ENCODE results near the gene TMEM11. TPM values are rescaled to one million over a fixed set of nuclear protein-coding genes. Genes with fewer than 3 reads are reported as not detected.
"Not testable (repeated sequence)": the region's sequence is repeated elsewhere in the genome, so short reads cannot be mapped to it uniquely, and the experiment has no call there.

Gene TMEM11
- total RNA-seq, 2 experiments from 2014 or later, result 24.8 to 29.3 TPM

DNA sequence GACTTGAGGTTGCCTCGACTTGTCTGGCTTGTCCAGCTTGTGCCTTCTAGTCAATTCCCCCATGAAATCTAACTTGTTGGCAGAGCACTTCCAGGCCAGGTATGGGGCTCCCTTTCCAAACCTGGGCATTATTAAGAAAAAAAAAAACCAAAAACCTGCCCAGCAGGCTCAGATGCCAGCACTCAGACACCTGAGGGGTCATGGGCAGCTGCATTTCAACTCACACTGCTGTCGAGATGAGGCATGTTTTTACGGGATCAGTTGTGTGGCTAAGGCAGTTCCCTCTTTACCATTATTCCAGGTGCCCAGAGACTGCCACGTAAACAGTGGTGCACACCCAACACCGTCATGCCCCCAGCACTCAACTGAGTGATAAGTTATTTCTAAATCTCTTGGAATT is 17.8 kb downstream of the TMEM11 start:
- Mint-ChIP-seq H3K27me3 (no peaks in the 10 kb centered on the region), H3K27ac (no peak overlapping the region), H3K4me3 (no peak overlapping the region), H3K9me3 (ENCODE audit: low read depth) (no peaks in the 10 kb centered on the region), H3K36me3 (peaks cover 24% of the 10 kb centered on the region), H3K4me1 (peaks cover 24% of the 10 kb centered on the region)
- ATAC-seq (no peak), DNase-seq (no peak)
- CTCF ChIA-PET, result interaction anchor here (1.2 kb wide), 1 partner anchor 17 kb away, joined by 3 read pairs; no protein-coding TSS in a partner anchor

DNA sequence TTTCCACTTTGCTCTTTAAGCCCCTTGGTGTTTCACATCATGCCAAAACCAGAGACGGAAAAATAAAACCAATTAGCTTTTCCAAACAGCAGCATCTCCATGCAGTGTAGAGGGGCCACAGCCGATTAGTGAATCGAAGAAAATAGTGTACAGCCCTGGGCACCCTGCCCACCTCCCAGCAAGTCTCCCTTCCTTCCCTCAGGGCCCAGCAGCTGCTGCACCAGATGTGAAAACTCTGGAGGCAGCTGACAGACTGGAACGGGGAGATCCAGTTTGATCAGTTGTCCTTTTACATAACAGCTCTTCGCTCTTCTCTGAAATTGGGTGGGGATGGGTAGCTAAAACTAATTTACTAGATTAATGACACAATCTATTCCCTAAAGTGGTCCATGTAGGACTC is 19.3 kb downstream of the TMEM11 start:
- DNase-seq, result no peak
- H3K9me3 Mint-ChIP-seq (ENCODE audit: low read depth), result no peaks in the 10 kb centered on the region
- CTCF ChIA-PET, result interaction anchor here (1.3 to 2.5 kb wide), 2 partner anchors 10 to 75 kb away, joined by 3 to 7 read pairs; no protein-coding TSS in a partner anchor
- no peaks in the 10 kb centered on the region for H3K27me3 Mint-ChIP-seq
- H3K4me3 Mint-ChIP-seq, result no peak overlapping the region
- peaks cover 26% of the 10 kb centered on the region for H3K36me3 Mint-ChIP-seq
- H3K4me1 Mint-ChIP-seq, result peaks cover 18% of the 10 kb centered on the region
- no peak overlapping the region for H3K27ac Mint-ChIP-seq
- ATAC-seq, result no peak

DNA sequence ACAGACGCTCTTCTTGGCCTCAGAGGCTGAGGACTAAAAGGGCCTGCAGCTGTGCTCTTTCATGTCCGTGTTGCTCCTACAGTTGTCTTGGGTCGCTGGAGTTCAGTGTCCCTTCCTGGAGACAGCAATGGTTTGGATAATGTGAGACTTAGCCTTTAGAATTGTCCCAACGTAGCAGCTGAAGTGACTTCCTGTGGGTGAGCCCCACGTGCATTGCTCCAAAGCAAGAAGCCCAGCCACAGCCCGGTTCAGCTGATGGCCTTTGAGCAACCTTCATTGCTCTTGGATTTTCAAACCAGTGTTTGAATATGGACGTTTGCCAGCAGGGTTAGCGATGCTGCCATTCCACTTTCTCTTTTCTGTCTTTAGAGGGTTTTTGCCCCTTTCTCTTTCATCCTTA is 19.7 kb downstream of the TMEM11 start:
- Mint-ChIP-seq H3K27me3 (no peaks in the 10 kb centered on the region), H3K4me3 (no peak overlapping the region), H3K27ac (no peak overlapping the region), H3K9me3 (ENCODE audit: low read depth) (no peaks in the 10 kb centered on the region), H3K4me1 (peaks cover 18% of the 10 kb centered on the region), H3K36me3 (peaks cover 26% of the 10 kb centered on the region)
- no peak for DNase-seq
- ATAC-seq, result no peak
- CTCF ChIA-PET, result interaction anchor here (1.3 to 2.5 kb wide), 2 partner anchors 9 to 75 kb away, joined by 3 to 7 read pairs; no protein-coding TSS in a partner anchor

DNA sequence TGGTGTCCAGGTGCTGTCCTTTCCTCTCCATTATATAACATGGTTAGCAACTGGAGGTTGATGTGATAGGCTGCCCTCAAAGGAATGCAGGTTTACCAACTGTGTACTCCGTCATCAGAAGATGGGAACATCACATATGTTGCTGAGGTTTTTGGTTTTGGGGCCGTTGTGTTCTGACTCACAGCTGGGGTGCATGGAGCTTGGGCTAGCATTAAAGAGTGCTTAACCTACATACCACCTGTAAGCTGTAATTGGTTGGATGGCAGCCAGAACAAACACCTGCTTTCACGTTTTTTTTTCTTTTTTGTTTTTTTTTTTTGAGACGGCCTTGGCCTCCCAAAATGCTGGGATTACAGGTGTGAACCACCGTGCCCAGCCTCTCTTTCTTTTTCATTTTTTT is 20.9 kb downstream of the TMEM11 start:
- no peak overlapping the region for H3K4me3 Mint-ChIP-seq
- peaks cover 19% of the 10 kb centered on the region for H3K36me3 Mint-ChIP-seq
- H3K4me1 Mint-ChIP-seq, result peaks cover 18% of the 10 kb centered on the region
- DNase-seq, result peak; percentile 51
- no peaks in the 10 kb centered on the region for H3K27me3 Mint-ChIP-seq
- H3K27ac Mint-ChIP-seq, result no peak overlapping the region
- ATAC-seq, result peak; percentile 69
- H3K9me3 Mint-ChIP-seq (ENCODE audit: low read depth), result no peaks in the 10 kb centered on the region
- CTCF ChIA-PET, result interaction anchor here (2.5 kb wide), 1 partner anchor 74 kb away, joined by 7 read pairs; no protein-coding TSS in a partner anchor

DNA sequence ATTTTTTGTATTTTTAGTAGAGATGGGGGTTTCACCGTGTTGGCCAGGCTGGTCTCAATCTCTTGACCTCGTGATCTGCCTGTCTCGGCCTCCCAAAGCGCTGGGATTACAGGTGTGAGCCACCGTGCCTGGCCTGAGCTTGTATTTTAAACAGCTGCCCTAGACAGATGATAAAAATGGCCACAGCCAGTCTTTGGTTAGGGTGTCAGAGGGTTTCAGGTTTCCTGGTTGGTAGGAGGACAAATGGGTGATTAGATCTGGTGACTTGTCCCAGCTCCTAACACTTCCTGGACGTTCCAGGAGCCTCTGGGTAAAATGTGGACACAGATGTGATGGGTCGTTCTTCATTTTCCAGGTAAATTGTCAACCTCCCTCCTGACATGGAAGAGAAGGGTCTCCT is 21.5 kb downstream of the TMEM11 start:
- H3K36me3 Mint-ChIP-seq, result peaks cover 13% of the 10 kb centered on the region

DNA sequence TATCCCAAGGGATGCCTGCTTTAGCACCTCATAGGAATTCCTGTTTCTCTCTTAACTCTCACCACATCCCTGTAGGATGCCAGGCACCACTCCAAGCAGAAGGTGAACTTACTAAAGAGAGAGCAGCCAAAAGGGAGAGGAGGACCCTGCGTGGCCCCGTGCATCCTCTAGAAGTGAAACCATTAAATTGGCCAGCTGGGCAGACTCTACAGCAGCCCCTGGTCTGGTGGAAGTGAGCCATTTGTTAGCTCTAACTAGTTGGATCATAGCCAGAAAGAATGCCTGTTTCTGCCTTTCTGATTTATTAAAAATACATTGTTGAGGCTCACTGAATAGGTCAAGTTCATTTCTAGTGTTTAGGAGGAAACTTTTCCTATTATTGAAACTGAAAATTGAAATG is 22.3 kb downstream of the TMEM11 start:
- Mint-ChIP-seq H3K4me3 (no peak overlapping the region), H3K27ac (no peak overlapping the region), H3K4me1 (peaks cover 18% of the 10 kb centered on the region), H3K36me3 (peaks cover 6% of the 10 kb centered on the region), H3K9me3 (ENCODE audit: low read depth) (no peaks in the 10 kb centered on the region), H3K27me3 (no peaks in the 10 kb centered on the region)
- no peak for DNase-seq
- CTCF ChIA-PET, result no interaction called here
- ATAC-seq, result no peak

More for the DNA sequence above, 21.5 kb downstream of the TMEM11 start:
- ATAC-seq; H3K4me3 Mint-ChIP-seq; H3K9me3 Mint-ChIP-seq (ENCODE audit: low read depth); CTCF ChIA-PET; H3K27ac Mint-ChIP-seq; DNase-seq; H3K27me3 Mint-ChIP-seq: not testable (repeated sequence)
- peaks cover 18% of the 10 kb centered on the region for H3K4me1 Mint-ChIP-seq

DNA sequence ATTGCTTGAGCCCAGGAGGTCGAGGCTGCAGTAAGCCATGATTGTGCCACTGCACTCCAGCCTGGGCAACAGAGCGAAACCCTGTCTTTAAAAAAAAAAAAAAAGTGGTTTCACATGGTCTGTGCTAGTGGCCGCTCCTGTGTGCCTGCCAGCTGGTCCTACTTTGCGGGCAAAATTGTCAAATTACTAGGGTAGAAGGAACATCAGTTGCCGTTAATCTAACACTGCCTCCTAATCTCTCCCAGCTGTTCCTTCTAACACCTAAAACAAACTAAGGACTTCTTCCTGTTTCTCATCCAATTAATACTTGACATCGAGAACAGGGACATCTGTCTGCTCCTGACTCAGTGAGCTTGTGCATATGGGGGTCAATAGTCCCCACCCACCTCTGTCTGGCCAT is 23.9 kb downstream of the TMEM11 start:
- H3K4me3 Mint-ChIP-seq, result no peak overlapping the region
- CTCF ChIA-PET, result interaction anchor here (0.7 kb wide), 1 partner anchor 92 kb away, joined by 3 read pairs; no protein-coding TSS in a partner anchor
- H3K4me1 Mint-ChIP-seq, result peaks cover 18% of the 10 kb centered on the region
- H3K27me3 Mint-ChIP-seq, result no peaks in the 10 kb centered on the region
- ATAC-seq (no peak), DNase-seq (no peak)
- no peaks in the 10 kb centered on the region for H3K9me3 Mint-ChIP-seq (ENCODE audit: low read depth)
- H3K27ac Mint-ChIP-seq, result no peak overlapping the region
- H3K36me3 Mint-ChIP-seq, result peaks cover 7% of the 10 kb centered on the region

DNA sequence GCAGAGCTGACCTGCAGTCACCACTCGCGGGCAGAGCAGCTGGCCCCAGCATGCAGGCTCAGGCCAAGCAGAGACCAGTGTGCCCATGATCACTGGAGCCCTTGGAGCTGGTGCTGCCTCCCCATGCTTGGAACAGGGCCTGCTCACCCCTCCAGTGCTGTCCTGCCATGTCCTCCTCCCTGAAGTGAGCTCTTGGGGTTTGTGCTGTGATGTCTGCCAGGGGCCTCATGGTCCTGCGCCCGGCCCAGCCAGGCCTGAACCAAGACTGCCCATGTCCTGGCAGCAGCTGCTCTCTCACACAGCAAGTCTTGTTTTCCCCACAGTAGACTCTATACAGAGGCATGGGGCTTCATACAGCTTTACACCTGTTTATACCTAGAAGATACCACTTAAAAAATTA is 24.6 kb downstream of the TMEM11 start:
- Mint-ChIP-seq H3K27ac (no peak overlapping the region), H3K4me3 (no peak overlapping the region), H3K36me3 (peaks cover 7% of the 10 kb centered on the region), H3K4me1 (peaks cover 17% of the 10 kb centered on the region), H3K27me3 (no peaks in the 10 kb centered on the region), H3K9me3 (ENCODE audit: low read depth) (no peaks in the 10 kb centered on the region)
- CTCF ChIA-PET, result interaction anchor here (0.7 kb wide), 1 partner anchor 92 kb away, joined by 3 read pairs; no protein-coding TSS in a partner anchor
- ATAC-seq (no peak), DNase-seq (no peak)

DNA sequence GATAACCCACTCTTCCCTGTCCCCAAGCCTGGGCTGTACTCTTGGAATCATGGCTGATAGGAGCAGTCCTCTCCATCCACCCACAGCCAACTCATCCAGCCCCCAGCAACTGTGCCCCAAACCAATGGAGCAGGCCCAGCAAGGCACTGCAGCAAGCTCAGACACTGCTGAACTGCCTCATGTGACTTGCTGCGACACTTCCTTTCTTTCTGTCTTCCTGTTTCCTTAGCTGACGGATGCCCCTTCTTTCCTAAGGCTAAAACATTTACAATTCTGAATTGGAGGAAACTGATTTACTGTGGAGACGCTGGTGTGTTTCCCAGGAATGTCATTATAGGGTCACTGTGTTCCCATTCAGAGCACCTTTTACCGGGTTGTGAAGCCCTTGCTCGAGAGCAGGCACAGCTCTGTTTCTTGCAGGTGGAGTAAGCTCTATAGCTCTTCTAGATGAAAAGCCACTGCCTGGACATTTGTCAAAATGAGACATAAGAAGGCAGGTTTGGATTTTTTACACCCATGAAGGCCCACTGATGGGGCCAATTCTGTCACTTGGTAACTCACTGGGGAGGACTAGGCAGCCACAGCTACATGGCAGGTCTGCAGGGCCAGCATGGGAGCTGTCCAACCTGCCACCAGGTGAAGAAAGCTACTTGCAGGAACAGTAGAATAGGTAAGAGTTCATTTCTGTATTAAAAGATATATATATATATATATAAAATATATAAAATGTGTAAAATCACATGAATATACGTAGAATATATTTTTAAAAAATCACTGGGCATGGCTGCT is 27.4 kb downstream of the TMEM11 start:
- H3K36me3 Mint-ChIP-seq, result peaks cover 8% of the 10 kb centered on the region
- no peak overlapping the region for H3K4me3 Mint-ChIP-seq
- H3K27ac Mint-ChIP-seq, result no peak overlapping the region
- CTCF ChIA-PET, result no interaction called here
- H3K4me1 Mint-ChIP-seq, result peaks cover 5% of the 10 kb centered on the region
- H3K9me3 Mint-ChIP-seq (ENCODE audit: low read depth), result no peaks in the 10 kb centered on the region
- H3K27me3 Mint-ChIP-seq, result no peaks in the 10 kb centered on the region
- DNase-seq (no peak), ATAC-seq (no peak)

DNA sequence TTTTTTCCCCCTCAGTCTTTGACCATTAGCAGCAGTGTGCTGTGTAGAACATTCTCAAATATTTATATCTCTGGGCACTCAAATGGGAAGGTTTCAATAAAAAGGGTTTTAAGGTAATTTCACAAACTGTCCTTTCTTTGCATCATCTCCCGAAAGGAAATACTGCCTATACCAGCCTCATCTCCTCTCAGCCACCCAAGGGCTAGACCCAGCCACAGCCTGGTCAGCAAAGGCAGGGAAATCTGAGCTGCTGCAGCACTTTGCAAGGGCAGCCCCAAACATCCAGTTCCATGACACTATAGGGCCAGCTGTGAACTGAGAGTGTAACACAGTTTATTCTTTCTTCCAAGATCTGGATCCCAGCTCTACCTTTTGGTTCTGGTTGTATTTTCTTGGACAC is 28.9 kb downstream of the TMEM11 start:
- H3K4me3 Mint-ChIP-seq, result no peak overlapping the region
- H3K36me3 Mint-ChIP-seq, result peaks cover 6% of the 10 kb centered on the region
- ATAC-seq (no peak), DNase-seq (no peak)
- CTCF ChIA-PET, result interaction anchor here (1.3 kb wide), 1 partner anchor 9 kb away, joined by 3 read pairs; no protein-coding TSS in a partner anchor
- no peak overlapping the region for H3K27ac Mint-ChIP-seq
- no peaks in the 10 kb centered on the region for H3K27me3 Mint-ChIP-seq
- H3K9me3 Mint-ChIP-seq (ENCODE audit: low read depth), result no peaks in the 10 kb centered on the region
- peaks cover 5% of the 10 kb centered on the region for H3K4me1 Mint-ChIP-seq

DNA sequence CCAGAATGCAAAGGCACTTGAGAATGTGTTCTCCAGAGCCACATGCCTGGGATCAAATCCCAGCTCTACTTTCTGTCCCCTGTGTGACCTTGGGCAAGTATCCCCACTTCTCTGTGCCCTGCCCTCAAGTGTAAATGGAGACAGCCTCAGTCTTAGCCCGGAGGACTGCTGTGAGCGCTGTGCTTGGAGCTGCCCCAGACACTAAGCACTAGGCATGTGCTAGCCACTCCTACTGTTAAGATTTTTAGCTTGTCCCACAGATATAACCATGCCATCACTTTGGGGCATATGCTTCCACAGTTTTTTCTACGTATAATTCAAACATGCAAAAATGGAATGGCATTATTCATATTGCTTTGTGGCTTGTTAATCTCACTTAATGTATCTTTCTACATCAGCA is 29.4 kb downstream of the TMEM11 start:
- DNase-seq (no peak), ATAC-seq (no peak)
- Mint-ChIP-seq H3K4me3 (no peak overlapping the region), H3K36me3 (peaks cover 6% of the 10 kb centered on the region), H3K27ac (no peak overlapping the region), H3K9me3 (ENCODE audit: low read depth) (no peaks in the 10 kb centered on the region), H3K4me1 (peaks cover 5% of the 10 kb centered on the region), H3K27me3 (no peaks in the 10 kb centered on the region)
- CTCF ChIA-PET, result interaction anchor here (1.3 kb wide), 1 partner anchor 10 kb away, joined by 3 read pairs; no protein-coding TSS in a partner anchor

DNA sequence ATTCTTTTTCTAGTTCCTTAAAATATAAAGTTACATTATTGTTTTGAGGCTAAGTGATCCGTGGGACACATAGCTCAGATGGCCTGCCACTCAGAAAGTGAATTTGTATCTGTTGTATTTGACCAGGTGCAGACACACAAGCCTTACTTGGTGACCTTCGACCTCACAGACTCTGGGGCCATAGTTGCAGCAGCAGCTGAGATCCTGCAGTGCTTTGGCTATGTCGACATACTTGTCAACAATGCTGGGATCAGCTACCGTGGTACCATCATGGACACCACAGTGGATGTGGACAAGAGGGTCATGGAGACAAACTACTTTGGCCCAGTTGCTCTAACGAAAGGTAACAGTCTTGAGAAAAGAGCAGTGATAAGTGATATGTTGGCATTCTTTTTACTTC is 30.5 kb downstream of the TMEM11 start:
- CTCF ChIA-PET, result no interaction called here
- no peak overlapping the region for H3K4me3 Mint-ChIP-seq
- no peaks in the 10 kb centered on the region for H3K9me3 Mint-ChIP-seq (ENCODE audit: low read depth)
- ATAC-seq (no peak), DNase-seq (no peak)
- H3K27ac Mint-ChIP-seq, result no peak overlapping the region
- H3K27me3 Mint-ChIP-seq, result no peaks in the 10 kb centered on the region
- peaks cover 5% of the 10 kb centered on the region for H3K4me1 Mint-ChIP-seq
- peaks cover 7% of the 10 kb centered on the region for H3K36me3 Mint-ChIP-seq

DNA sequence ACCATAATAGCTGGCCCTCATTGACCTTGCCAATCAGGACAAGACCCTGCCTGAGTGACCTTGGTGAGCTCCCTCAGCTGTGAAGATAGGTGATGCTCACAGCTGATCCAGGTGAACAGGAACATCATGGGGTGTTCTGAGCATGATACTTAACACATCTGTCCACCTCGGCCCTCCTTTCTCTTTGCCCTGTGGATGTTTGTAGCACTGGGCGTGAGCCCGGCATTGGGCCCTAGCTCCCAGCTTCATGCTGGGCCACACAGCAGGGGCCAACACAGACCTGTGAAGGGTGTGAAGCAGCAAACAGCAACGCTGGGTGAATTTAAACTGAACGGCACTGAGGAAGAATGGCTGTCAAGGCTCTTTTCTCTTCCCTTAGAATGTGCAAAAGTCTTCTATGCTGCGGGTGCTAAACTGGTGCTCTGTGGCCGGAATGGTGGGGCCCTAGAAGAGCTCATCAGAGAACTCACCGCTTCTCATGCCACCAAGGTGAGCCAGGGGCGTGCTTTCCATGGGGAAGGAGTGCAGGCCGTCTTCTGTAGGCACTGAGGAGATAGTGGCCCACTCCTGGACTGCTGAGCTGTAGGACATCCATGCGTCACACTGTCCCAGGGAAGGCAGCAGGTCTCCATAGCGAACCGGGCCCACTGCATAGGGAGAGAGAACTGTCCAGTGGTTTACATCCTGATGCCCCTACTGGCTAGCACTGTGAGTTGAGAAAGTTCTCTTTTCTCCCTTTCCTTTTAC is 35.9 kb downstream of the TMEM11 start:
- Mint-ChIP-seq H3K4me1 (no peaks in the 10 kb centered on the region), H3K27ac (no peak overlapping the region), H3K27me3 (no peaks in the 10 kb centered on the region), H3K36me3 (peaks cover 3% of the 10 kb centered on the region), H3K9me3 (ENCODE audit: low read depth) (no peaks in the 10 kb centered on the region), H3K4me3 (no peak overlapping the region)
- CTCF ChIA-PET, result interaction anchor here (0.9 kb wide), 1 partner anchor 185 kb away, joined by 3 read pairs; no protein-coding TSS in a partner anchor
- no peak for ATAC-seq
- DNase-seq, result no peak

Data from activated CD8-positive, alpha-beta memory T cell treated with anti-CD3 and anti-CD28 coated beads, Interleukin-2, amount 10 ng/mL, durations not matched to agents 7 days and 5 days (primary cell).